Motor neuron (in vitro differentiated cells): ENCODE results near the gene SPTBN4. TPM values are rescaled to one million over a fixed set of nuclear protein-coding genes. Genes with fewer than 3 reads are reported as not detected.

ENCODE experiments used
- ATAC-seq, 8 experiments: fragments of 200-7000 bp; cut with Tn5 transposase; replicated peaks in 6 of 8; 2 replicates each; pipeline ENCODE4 v1.8.0; 2021; ENCODE audit warnings: mild to moderate bottlenecking in 8 of 8, moderate library complexity in 8 of 8
- H3K27ac ChIP-seq, 2 donors: fragments of 250-450 bp; sonication (Bioruptor Pico); 2 replicates each; pipeline ENCODE4 v1.9.0; 2021; ENCODE audit warnings: antibody characterized with exemption in 2 of 2, mild to moderate bottlenecking in 2 of 2, moderate library complexity in 1 of 2
- H3K4me1 ChIP-seq, 2 donors: fragments of 250-450 bp; sonication (Bioruptor Pico); replicated peaks in 1 of 2; 2 replicates each; pipeline ENCODE4 v1.6.1; 2021; ENCODE audit warnings: antibody characterized with exemption in 2 of 2, mild to moderate bottlenecking in 2 of 2, moderate library complexity in 1 of 2
- H3K4me3 ChIP-seq, 5 donors: fragments of 250-450 bp; sonication (Bioruptor Pico); 2 replicates each; pipeline ENCODE4 v1.9.0; 2021; ENCODE audit warnings: antibody characterized with exemption in 5 of 5, mild to moderate bottlenecking in 5 of 5, moderate library complexity in 4 of 5
- WGBS, 10 experiments: fragments of 450-650 bp; shearing (Covaris generic); methylation state at CpG; one replicate each; pipeline ENCODE4 v1.0.0; 2022; 5-methylcytosine and 5-hydroxymethylcytosine counted together
- in situ Hi-C, 9 experiments: fragments of 400-800 bp; cut with MboI; loops; one replicate each; pipeline ENCODE4 v1.15.0; 2021; ENCODE audit warnings: low sequenced_read_pairs in 9 of 9, low pct_unique_long_range_greater_than_20kb in 2 of 9; ENCODE audit not compliant: unreplicated experiment in 9 of 9
- total RNA-seq, 8 experiments: library from RNA; unstranded; fragments of 300-600 nt; gene quantifications; 2 replicates each; pipeline versions ENCODE4 v1.2.3 to v1.2.4, GENCODE V29; 2022

The SPTBN4 gene
- total RNA-seq = 10 to 100 TPM in 1 of 8 experiments, 1 to 10 TPM in 6, under 1 TPM in 1; 0.56 to 10.1 (median 3.0) TPM

DNA sequence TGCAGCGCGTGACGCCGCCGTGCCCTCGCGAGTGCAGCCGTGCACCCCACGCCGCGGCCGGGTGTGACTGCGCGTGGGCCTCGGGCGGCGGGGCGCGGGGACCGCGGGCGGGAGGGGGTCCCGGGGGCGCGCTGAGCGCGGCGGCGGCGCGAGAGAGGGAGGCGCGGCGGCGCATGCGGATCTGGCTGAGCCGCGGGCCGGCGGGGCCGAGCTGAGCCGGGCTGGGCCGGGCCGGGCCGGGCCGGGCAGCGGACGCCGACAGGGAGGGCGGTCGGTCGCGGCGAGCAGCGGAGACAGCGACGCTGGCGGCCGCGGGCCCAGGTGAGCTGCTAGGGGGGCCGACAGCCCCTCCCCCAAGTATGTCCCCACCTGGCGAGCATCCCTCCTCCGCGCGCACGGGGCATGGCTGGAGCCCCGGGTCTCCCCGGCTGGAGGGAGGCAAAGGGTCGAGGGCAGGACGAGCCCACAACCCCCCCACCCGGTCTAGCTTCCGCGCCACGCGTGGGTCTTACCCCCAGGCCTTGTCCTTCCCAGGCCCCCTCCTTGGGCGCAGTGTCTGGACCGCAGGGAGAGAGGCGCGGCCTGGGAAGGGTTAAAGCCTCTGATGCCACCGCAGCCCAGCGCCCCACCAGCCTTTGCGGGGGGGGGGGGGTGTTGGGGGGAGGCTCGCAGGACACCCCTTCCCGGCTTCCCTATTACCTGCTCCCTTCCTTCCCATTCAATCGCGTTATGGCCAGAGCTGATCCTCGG lies at the start of gene SPTBN4:
TSS of gene SPTBN4 (plus strand) at position 17 of the 750 bp plus-strand sequence. CDS start 5,621 bp downstream, outside the sequence.
- Histone ChIP-seq H3K27ac (peak within 1 kb of the TSS in 1 of 2 donors; percentile 6), H3K4me3 (peak within 1 kb of the TSS; percentile 46 to 58 (median 53)), H3K4me1 (peaks cover 0 to 16% of the 10 kb centered on the region in 2 donors)
- 60 to 80% methylated on average over 1 to 2 of the region's 87 CpGs; no CpG with 5 or more reads in 8 of the 10 experiments for WGBS, 10 experiments
- in situ Hi-C loops = no loop called here
- ATAC-seq = peak in 5 of 8 experiments; percentile 3 to 33 (median 22)

DNA sequence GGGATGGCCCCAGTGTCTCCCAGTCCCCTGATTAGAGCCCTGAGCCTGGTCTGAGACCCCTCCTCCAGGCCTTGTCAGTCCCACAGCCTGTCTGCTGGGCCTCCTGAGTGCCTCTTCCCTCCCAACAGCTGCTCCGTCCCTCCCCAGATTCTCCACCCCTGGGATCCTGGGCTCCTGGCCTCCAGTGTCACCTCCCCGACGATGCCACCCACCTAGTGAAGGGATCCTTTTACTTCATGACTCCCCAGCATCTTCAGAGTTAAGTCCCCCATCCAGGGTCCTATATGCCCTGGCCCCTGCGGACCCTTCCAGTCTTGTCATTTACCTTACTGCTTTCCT lies 49.2 kb upstream of the SPTBN4 start:
- ATAC-seq = no peak
- Histone ChIP-seq H3K4me3 (no peak overlapping the region), H3K4me1 (peaks cover 4 to 12% of the 10 kb centered on the region in 2 donors), H3K27ac (no peak overlapping the region)
- in situ Hi-C loops = no loop called here
- 44 to 100% (median 74%) methylated on average over 1 to 3 of the region's 4 CpGs; no CpG with 5 or more reads in 4 of the 10 experiments for WGBS, 10 experiments

DNA sequence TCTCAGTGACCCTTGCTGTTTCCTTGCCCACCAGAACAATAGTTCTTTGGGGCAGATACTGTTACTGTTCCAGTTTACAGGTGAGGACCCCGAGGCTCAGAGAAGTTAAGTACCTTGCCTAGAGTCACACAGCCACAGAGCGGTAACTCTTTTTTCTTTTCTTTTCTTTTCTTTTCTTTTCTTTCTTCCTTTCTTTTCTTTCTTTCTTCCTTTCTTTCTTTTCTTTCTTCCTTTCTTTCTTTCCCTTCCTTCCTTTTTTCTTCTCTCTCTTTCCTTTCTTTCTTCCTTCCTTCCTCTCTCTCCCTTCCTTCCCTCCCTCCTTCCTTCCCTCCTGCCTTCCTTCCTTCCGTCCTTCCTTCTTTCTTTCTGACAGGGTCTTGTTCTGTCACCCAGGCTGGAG lies 48.8 kb upstream of the SPTBN4 start:
- 60 to 98% (median 90%) methylated on average over 1 to 3 of the region's 3 CpGs; no CpG with 5 or more reads in 1 of the 10 experiments for WGBS, 10 experiments
- Histone ChIP-seq H3K4me3 (no peak overlapping the region), H3K27ac (no peak overlapping the region), H3K4me1 (peaks cover 4 to 12% of the 10 kb centered on the region in 2 donors)
- ATAC-seq = no peak
- in situ Hi-C loops = no loop called here

DNA sequence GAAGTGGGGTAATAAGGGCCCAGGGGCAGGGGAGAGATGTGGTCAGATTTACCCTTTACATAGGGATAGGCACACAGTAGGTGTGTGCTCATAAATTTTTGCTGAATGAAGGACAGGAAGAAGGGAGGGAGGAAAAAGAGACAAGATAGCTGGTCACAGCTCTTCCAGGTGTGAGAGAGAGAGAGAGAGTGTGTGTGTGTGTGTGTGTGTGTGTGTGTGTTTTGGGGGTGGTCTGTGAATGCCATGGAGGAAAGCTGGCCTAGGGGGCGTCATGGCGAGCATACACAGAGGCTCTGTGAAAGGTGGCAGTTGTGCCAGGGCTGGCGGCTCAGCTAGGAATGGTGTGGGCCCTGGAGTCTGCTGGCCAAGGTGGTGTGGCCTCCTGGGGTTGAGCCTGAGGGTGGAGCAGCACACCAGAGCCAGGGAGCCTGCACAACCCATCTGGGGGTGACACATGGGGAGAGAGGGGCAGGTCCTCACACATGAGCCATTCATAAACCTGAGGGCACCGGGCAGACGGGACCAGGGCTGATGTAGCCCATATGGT lies 47.7 kb upstream of the SPTBN4 start:
- in situ Hi-C loops = no loop called here
- Histone ChIP-seq H3K4me1 (peaks cover 4 to 6% of the 10 kb centered on the region in 2 donors), H3K27ac (no peak overlapping the region), H3K4me3 (no peak overlapping the region)
- peak in 1 of 8 experiments; percentile 1 for ATAC-seq
- 42 to 83% (median 60%) methylated on average over 1 to 5 of the region's 5 CpGs; no CpG with 5 or more reads in 5 of the 10 experiments for WGBS, 10 experiments

DNA sequence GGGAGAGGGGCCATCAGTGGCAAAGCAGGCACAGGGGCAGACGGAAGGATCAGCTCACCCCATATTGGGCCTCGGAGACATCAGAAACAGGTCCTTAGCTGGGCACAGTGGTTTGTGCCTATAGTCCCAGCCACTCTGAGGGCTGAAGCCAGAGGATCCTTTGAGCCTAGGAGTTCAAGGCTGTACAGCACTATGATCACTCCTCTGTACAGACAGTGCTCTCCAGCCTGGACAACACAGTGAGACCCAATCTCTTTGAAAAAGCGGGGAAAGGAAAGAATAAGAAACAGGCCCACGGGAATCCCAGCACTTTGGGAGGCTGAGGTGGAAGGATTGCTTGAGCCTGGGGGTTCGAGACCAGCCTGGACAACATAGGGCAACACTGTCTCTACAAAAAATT lies 47.0 kb upstream of the SPTBN4 start:
- ATAC-seq = no peak
- 80 to 100% (median 100%) methylated on average over 1 to 3 of the region's 5 CpGs; no CpG with 5 or more reads in 4 of the 10 experiments for WGBS, 10 experiments
- in situ Hi-C loops = no loop called here
- Histone ChIP-seq H3K4me3 (no peak overlapping the region), H3K4me1 (peaks cover 4 to 8% of the 10 kb centered on the region in 2 donors), H3K27ac (no peak overlapping the region)

DNA sequence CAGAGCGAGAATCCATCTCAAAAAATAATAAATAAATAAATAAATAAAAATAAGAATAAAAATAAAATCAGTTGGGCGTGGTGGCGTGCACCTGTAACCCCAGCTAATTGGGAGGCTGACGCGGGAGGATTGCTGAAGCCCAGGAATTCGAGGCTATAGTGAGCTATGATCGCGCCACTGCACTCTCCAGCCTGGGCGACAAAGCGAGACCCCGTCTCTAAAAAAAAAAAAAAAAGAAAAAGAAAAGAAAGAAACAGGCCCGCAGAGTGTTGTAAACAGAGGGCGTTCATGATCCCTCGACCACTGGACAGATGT lies 46.4 kb upstream of the SPTBN4 start:
- WGBS, 10 experiments = 29 to 96% (median 56%) methylated on average over 4 to 11 of the region's 14 CpGs; no CpG with 5 or more reads in 1 of the 10 experiments
- Histone ChIP-seq H3K4me3 (peak overlapping the region in 3 of 5 donors; percentile 34 to 41 (median 38)), H3K4me1 (peaks cover 4 to 8% of the 10 kb centered on the region in 2 donors), H3K27ac (no peak overlapping the region)
- ATAC-seq = no peak
- in situ Hi-C loops = no loop called here

DNA sequence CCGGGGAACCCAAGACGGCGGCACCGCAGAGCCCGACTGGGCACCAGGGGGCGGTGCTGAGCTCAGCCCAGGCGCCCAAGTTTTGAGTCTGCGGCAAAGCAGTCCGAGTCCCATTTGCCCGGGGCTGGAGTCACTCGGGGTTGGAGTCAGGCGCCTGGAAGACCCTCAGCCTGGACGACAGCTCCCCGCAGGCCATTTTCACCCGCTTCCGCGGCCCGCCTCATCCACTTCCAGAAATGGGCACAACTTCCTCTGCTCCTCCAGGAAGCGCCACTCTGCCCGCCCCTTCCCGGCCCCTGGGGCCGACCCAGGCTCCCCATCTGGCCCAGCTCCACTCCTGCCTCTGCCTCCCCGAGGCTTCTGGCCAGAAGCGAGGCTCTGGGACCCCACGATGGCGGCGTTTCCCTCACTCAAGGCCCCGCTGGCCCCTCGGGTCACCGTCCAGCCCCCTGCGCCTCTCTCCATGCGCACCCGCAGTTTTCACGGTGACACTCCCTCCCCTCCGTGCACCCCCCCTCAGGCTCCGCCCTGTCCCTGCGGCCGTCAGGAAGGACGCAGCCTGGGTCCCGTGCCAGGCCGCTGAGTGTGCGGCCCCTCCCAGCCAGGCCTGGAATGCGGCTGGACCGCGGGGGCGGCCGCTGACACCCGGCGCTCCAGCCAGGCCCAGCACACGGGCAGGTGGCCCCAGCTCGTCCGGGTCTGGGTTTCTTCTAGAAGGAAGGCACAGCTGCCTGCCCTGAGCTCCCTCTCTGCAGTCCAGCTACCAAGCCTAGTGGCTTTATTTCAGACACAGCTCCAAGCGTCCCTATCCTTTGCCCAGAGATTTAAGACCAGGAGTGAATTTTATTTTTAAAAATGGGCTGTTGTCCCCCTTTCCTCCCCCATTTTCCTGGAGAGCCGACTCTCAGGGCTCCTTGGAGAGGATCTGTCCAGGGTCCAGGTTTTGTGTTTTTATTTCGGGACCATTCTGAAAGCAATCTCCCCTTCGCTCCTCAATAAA lies 45.7 kb upstream of the SPTBN4 start:
- ATAC-seq = peak; percentile 40 to 66 (median 50)
- Histone ChIP-seq H3K27ac (peak overlapping the region; percentile 6 to 75), H3K4me3 (peak overlapping the region; percentile 16 to 41 (median 34)), H3K4me1 (peaks cover 4 to 8% of the 10 kb centered on the region in 2 donors)
- in situ Hi-C loops = no loop called here
- WGBS, 10 experiments = 2 to 44% (median 19%) methylated on average over 1 to 10 of the region's 56 CpGs; no CpG with 5 or more reads in 1 of the 10 experiments

DNA sequence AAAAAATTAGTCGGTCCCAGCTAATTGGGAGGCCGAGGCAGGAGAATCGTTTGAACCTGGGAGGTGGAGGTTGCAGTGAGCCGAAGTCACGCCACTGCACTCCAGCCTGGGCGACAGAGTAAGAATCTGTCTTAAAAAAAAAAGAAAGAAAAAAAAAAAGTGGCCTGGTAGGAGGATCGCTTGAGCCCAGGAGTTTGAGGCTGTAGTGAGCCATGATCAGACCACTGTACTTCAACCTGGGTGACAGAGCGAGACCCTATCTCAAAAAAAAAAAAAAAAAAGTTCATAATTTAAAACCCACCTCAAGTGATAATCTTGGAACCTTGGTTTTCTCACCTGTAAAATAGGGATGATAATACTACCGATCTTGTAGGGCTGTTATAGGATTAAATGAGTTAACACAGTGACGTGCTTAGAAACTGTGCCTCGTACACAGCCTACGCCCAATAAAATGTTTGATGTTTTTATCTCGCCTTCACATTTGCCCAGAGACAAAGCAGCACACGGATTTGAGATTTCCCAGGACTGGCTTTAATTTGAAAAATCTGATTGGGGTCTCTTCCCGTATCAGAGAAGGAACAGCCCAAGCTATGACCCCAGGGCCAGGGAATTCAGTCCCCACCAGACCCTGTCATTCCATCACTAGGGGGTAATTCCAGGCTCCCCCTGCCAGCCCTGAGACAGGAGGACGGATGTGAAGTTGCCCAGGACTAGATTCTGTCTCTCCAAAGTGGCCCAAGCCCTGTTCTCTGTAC lies 44.6 kb upstream of the SPTBN4 start:
- Histone ChIP-seq H3K4me3 (no peak overlapping the region), H3K4me1 (peaks cover 4 to 8% of the 10 kb centered on the region in 2 donors), H3K27ac (no peak overlapping the region)
- WGBS, 10 experiments = 42 to 98% (median 86%) methylated on average over 2 to 14 of the region's 16 CpGs
- ATAC-seq = no peak
- in situ Hi-C loops = no loop called here

DNA sequence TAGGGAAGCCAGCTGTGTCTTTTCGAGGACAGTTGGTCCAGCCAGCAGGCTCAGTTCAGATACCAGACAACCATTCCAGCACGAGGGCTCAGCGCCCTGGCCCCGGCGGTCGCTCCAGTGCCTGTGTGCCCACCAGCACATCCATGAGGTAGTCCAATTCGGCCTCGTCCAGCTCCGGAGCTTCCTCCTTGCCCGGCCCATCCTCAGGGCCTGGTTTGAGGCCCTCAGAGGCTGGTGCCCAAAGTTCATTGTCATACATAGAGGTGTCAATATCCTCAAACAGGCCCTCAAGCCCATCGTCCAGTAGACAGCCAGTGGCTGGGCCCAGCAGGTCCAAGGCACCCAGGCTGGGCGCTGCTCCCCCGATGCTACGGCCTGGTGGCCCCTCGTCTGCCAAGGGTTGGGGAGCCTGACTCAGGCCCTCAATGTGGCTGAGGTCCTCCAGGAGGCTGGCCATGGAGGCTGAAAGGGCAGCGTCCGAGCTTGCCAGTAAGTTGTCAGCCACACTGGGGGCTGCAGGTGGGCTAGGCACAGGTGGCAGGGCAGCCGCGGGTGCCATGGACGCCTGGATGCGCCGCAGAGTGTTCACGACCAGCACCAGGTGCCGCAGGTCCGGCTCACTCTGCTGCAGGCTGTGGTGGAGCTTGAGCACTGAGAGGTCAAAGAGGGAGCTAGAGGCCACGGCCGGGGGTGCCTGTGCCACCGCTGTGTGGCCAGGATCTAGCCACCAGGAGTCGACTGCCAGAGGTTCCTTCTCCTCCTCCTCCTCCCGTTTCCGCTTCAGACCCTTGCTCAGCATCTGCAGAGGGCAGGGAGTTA lies 43.8 kb upstream of the SPTBN4 start:
- 86 to 100% (median 93%) methylated on average over 1 to 18 of the region's 31 CpGs; no CpG with 5 or more reads in 4 of the 10 experiments for WGBS, 10 experiments
- Histone ChIP-seq H3K4me3 (no peak overlapping the region), H3K27ac (no peak overlapping the region), H3K4me1 (peaks cover 4 to 8% of the 10 kb centered on the region in 2 donors)
- no peak for ATAC-seq
- in situ Hi-C loops = no loop called here

DNA sequence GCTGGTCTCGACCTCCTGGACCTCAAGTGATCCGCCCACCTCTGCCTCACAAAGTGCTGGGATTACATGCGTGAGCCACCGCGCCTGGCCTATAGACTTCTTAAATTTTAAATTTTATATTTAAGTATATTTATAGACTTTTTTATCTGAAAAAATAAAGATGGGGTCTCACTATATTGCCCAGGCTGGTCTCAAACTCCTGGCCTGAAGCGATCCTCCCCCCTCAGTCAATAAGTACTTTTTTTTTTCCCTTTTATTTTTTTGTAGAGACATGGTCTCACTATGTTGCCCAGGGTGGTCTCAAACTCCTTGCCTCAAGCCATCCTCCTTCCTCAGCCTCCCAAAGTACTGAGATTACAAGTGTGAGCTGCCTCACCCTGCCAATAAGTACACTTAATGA lies 42.9 kb upstream of the SPTBN4 start:
- H3K4me1 ChIP-seq = peaks cover 4 to 8% of the 10 kb centered on the region in 2 donors
- in situ Hi-C loops = no loop called here
- H3K4me3 ChIP-seq = no peak overlapping the region
- WGBS, 10 experiments = 60 to 100% (median 98%) methylated on average over 1 to 5 of the region's 6 CpGs
- no peak overlapping the region for H3K27ac ChIP-seq
- no peak for ATAC-seq

DNA sequence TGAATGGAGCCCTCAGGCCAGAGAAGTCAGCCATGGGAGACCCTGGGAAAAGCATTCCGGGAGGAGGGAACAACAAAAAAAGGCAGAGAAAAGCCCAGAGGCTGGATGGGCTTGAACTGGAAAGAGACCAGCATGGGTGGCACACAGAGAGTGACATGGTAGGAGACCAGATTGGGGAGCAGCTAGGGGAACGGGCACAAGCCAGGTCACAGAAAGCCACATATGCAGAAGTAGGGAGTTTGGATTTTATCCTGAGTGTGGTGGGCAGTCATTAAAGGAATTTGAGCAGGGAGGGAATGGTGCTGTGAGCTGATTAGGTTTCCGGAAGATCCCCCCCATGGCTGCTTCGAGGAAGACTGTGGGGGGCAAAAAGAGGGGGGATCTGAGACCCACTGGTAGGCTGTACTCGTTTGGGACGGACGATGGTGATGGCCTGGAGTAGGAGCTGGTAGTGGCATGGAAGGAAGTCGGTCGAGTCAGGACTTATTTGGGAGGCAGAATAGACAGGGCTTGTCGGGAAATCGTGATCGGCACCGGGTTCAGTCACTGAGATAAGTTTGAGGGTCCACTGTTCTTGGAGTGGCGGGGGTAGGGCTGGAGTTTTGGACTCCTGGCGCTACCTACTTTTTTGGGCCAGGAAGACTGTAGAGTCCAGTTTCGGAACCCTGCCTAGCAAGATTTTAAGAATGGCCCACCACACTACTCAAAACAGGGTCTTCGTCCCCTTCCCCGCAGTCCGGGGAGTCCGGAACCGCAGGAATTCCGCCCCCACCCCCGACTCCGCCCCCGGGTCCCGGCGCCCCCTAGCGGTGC lies 42.0 kb upstream of the SPTBN4 start:
- no peak for ATAC-seq
- peaks cover 4 to 8% of the 10 kb centered on the region in 2 donors for H3K4me1 ChIP-seq
- in situ Hi-C loops = no loop called here
- WGBS, 10 experiments = 0 to 17% (median 0%) methylated on average over 1 to 6 of the region's 28 CpGs
- peak overlapping the region; percentile 55 to 84 (median 63) for H3K4me3 ChIP-seq
- H3K27ac ChIP-seq = peak overlapping the region; percentile 82 to 87
